OCI-LY7 (cell line): ENCODE measurements around the gene FAM163A.

Experiments used
- CTCF ChIP-seq: fragments of 200-600 bp; sonication (generic); conservative IDR thresholded peaks from 2 replicates; pipeline ENCODE4 v1.5.1; 2014; ENCODE audit warnings: mild to moderate bottlenecking, antibody characterized with exemption, low read length, moderate library complexity, mixed read lengths
- EZH2phosphoT487 ChIP-seq: fragments of 200-600 bp; sonication (generic); IDR thresholded peaks from 2 replicates; pipeline ENCODE4 v1.6.1; 2018; ENCODE audit warnings: low read depth, borderline replicate concordance, mild to moderate bottlenecking, mixed run types, antibody characterized with exemption, low read length, moderate library complexity, mixed read lengths

GRCh38 chr1:179822065-179822464 is 79.0 kb downstream of the FAM163A start:
- TF ChIP-seq CTCF = no peak
- no peak for TF ChIP-seq EZH2phosphoT487
